ENCODE measurements around the gene TRPM3.

GRCh38 chr9:70817311-70817710 lies 304.1 kb downstream of the TRPM3 start:
- TF ChIP-seq CTCF (IDR thresholded peaks at IDR 0.05; ENCODE audit: low read depth, low read length) (no peak), EZH2phosphoT487 (IDR thresholded peaks at IDR 0.05; ENCODE audit: low read depth) (no peak)

All from OCI-LY3 (cell line).